HepG2 (cell line): ENCODE data around the gene ARL16. TPM values are rescaled to one million over a fixed set of nuclear protein-coding genes. Genes with fewer than 3 reads are reported as not detected.
A peak's percentile ranks its signal among the peaks of the same experiment; 100 is the strongest.

Source experiments
- AGO2 ChIP-seq: fragments of 200-400 bp; formaldehyde crosslinking; optimal IDR thresholded peaks from 2 replicates; pipeline ENCODE3; 2017; ENCODE audit warnings: mild to moderate bottlenecking, low read depth, low read length, moderate library complexity
- ARID2 ChIP-seq: sonication (generic); formaldehyde crosslinking; IDR thresholded peaks from 2 replicates; pipeline ENCODE4 v1.8.1; 2022; ENCODE audit warnings: mild to moderate bottlenecking, missing genetic modification reagents, borderline replicate concordance
- BORCS8-MEF2B ChIP-seq: sonication (generic); formaldehyde crosslinking; IDR thresholded peaks from 2 replicates; pipeline ENCODE4 v1.8.0; 2022; ENCODE audit warnings: mild to moderate bottlenecking, missing genetic modification reagents
- CEBPG ChIP-seq: IDR thresholded peaks from 2 replicates; pipeline ENCODE4 v1.6.1; 2016
- JUND ChIP-seq: sonication (generic); formaldehyde crosslinking; IDR thresholded peaks from 2 replicates; pipeline ENCODE4 v1.8.0; 2022; ENCODE audit warnings: mild to moderate bottlenecking, missing genetic modification reagents
- KLF16 ChIP-seq, 2 experiments: sonication (generic) in 1 of 2; formaldehyde crosslinking in 1 of 2; IDR thresholded peaks; 2 replicates each; pipeline versions ENCODE4 v1.6.1 to v1.8.0; 2016 to 2023; ENCODE audit warnings: missing genetic modification reagents in 2 of 2, missing compliant biosample characterization in 1 of 2
- MYC ChIP-seq: sonication (generic); formaldehyde crosslinking; IDR thresholded peaks from 2 replicates; pipeline ENCODE4 v1.9.0; 2021; ENCODE audit warnings: missing genetic modification reagents, borderline replicate concordance
- REST ChIP-seq, 2 experiments: IDR thresholded peaks; 2 replicates each; pipeline ENCODE4 v1.6.1; 2011 to 2012; ENCODE audit warnings: low read length in 2 of 2, borderline replicate concordance in 1 of 2, low read depth in 1 of 2, mild to moderate bottlenecking in 1 of 2, moderate library complexity in 1 of 2
- SAFB2 ChIP-seq: sonication (generic); formaldehyde crosslinking; IDR thresholded peaks from 2 replicates; pipeline ENCODE4 v1.5.1; 2020; ENCODE audit warnings: missing genetic modification reagents, low read depth, mild to moderate bottlenecking, borderline replicate concordance
- STAG1 ChIP-seq: sonication (generic); formaldehyde crosslinking; IDR thresholded peaks from 2 replicates; pipeline ENCODE4 v1.4.0; 2020; ENCODE audit warnings: missing genetic modification reagents
- ZNF292 ChIP-seq: sonication (generic); formaldehyde crosslinking; IDR thresholded peaks from 2 replicates; pipeline ENCODE4 v1.8.1; 2022; ENCODE audit warnings: mild to moderate bottlenecking, low read depth, missing genetic modification reagents, borderline replicate concordance
- ZNF337 ChIP-seq: sonication (generic); formaldehyde crosslinking; IDR thresholded peaks from 2 replicates; pipeline ENCODE4 v1.5.1; 2020; ENCODE audit warnings: missing genetic modification reagents, low read depth, mild to moderate bottlenecking, borderline replicate concordance
- ZNF580 ChIP-seq: IDR thresholded peaks from 2 replicates; pipeline ENCODE4 v1.6.1; 2016; ENCODE audit warnings: low read depth, borderline replicate concordance
- polyA plus RNA-seq, 8 experiments: library from polyadenylated mRNA; depleted of rRNA in 3 of 8; stranded (reverse) in 7 of 8; unstranded in 1 of 8; fragments of >200 nt; fragmentation: Illumina TruSeq in 4 of 8; extraction: Trizol in 4 of 8; gene quantifications; 2 replicates each; pipeline versions ENCODE4 v1.2.1 to v1.2.3, GENCODE V29; 2011 to 2016; ENCODE audit warnings: low read depth in 4 of 8, missing spikeins in 1 of 8, mixed read lengths in 1 of 8; ENCODE audit not compliant: insufficient read depth in 1 of 8
- total RNA-seq, 5 experiments: library from RNA; depleted of rRNA; stranded (reverse); fragments of >200 nt; fragmentation: Illumina TruSeq; extraction: Trizol; gene quantifications; 2 replicates each; pipeline ENCODE4 v1.2.3, GENCODE V29; 2016; ENCODE audit warnings: low read depth in 1 of 5
- TF ChIP-seq, protein P1 (sequence below): fragments of 450-650 bp; IDR thresholded peaks from 2 replicates; pipeline ENCODE4 v1.6.1; 2017; ENCODE audit warnings: mild to moderate bottlenecking
- TF ChIP-seq, protein P2 (sequence below): sonication (generic); formaldehyde crosslinking; IDR thresholded peaks from 2 replicates; pipeline ENCODE4 v1.9.0; 2021; ENCODE audit warnings: mild to moderate bottlenecking, missing genetic modification reagents

The ARL16 gene
- total and polyA plus RNA-seq, 2 of the 13 experiments (the other 11 are each of a cell fraction or from before 2014, with no cell fraction given) = 20.8 to 30.8 TPM

GRCh38 chr17:81720267-81721071 is 36.9 kb upstream of the ARL16 start (continued):
- TF ChIP-seq, protein P1, sequence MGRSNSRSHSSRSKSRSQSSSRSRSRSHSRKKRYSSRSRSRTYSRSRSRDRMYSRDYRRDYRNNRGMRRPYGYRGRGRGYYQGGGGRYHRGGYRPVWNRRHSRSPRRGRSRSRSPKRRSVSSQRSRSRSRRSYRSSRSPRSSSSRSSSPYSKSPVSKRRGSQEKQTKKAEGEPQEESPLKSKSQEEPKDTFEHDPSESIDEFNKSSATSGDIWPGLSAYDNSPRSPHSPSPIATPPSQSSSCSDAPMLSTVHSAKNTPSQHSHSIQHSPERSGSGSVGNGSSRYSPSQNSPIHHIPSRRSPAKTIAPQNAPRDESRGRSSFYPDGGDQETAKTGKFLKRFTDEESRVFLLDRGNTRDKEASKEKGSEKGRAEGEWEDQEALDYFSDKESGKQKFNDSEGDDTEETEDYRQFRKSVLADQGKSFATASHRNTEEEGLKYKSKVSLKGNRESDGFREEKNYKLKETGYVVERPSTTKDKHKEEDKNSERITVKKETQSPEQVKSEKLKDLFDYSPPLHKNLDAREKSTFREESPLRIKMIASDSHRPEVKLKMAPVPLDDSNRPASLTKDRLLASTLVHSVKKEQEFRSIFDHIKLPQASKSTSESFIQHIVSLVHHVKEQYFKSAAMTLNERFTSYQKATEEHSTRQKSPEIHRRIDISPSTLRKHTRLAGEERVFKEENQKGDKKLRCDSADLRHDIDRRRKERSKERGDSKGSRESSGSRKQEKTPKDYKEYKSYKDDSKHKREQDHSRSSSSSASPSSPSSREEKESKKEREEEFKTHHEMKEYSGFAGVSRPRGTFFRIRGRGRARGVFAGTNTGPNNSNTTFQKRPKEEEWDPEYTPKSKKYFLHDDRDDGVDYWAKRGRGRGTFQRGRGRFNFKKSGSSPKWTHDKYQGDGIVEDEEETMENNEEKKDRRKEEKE = no peak
- TF ChIP-seq AGO2 = peak; percentile 97
- TF ChIP-seq ARID2 (CRISPR knock-in tag) = no peak
- TF ChIP-seq CEBPG (CRISPR knock-in tag) = no peak
- TF ChIP-seq REST (IDR thresholded peaks at IDR 0.05; ENCODE audit: borderline replicate concordance in 1 of 2, low read depth in 1 of 2, low read length in 2 of 2) = no peak
- no peak for TF ChIP-seq ZNF580 (CRISPR knock-in tag)
- TF ChIP-seq STAG1 = no peak
- 0 out of 2 replicates have a peak, but pooled peaks have one; percentile 13 for TF ChIP-seq MYC
- TF ChIP-seq BORCS8-MEF2B (CRISPR knock-in tag) = peak; percentile 36; the same call in 1 of the 2 replicates
- no peak for TF ChIP-seq ZNF337 (CRISPR knock-in tag)
- TF ChIP-seq ZNF292 (CRISPR knock-in tag) = no peak
- TF ChIP-seq JUND (CRISPR knock-in tag) = no peak
- TF ChIP-seq SAFB2 (CRISPR knock-in tag) = no peak
- TF ChIP-seq, protein P2, sequence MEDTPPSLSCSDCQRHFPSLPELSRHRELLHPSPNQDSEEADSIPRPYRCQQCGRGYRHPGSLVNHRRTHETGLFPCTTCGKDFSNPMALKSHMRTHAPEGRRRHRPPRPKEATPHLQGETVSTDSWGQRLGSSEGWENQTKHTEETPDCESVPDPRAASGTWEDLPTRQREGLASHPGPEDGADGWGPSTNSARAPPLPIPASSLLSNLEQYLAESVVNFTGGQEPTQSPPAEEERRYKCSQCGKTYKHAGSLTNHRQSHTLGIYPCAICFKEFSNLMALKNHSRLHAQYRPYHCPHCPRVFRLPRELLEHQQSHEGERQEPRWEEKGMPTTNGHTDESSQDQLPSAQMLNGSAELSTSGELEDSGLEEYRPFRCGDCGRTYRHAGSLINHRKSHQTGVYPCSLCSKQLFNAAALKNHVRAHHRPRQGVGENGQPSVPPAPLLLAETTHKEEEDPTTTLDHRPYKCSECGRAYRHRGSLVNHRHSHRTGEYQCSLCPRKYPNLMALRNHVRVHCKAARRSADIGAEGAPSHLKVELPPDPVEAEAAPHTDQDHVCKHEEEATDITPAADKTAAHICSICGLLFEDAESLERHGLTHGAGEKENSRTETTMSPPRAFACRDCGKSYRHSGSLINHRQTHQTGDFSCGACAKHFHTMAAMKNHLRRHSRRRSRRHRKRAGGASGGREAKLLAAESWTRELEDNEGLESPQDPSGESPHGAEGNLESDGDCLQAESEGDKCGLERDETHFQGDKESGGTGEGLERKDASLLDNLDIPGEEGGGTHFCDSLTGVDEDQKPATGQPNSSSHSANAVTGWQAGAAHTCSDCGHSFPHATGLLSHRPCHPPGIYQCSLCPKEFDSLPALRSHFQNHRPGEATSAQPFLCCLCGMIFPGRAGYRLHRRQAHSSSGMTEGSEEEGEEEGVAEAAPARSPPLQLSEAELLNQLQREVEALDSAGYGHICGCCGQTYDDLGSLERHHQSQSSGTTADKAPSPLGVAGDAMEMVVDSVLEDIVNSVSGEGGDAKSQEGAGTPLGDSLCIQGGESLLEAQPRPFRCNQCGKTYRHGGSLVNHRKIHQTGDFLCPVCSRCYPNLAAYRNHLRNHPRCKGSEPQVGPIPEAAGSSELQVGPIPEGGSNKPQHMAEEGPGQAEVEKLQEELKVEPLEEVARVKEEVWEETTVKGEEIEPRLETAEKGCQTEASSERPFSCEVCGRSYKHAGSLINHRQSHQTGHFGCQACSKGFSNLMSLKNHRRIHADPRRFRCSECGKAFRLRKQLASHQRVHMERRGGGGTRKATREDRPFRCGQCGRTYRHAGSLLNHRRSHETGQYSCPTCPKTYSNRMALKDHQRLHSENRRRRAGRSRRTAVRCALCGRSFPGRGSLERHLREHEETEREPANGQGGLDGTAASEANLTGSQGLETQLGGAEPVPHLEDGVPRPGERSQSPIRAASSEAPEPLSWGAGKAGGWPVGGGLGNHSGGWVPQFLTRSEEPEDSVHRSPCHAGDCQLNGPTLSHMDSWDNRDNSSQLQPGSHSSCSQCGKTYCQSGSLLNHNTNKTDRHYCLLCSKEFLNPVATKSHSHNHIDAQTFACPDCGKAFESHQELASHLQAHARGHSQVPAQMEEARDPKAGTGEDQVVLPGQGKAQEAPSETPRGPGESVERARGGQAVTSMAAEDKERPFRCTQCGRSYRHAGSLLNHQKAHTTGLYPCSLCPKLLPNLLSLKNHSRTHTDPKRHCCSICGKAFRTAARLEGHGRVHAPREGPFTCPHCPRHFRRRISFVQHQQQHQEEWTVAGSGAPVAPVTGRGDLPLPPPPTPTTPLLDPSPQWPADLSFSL (CRISPR knock-in tag) = no peak
- no peak for TF ChIP-seq KLF16 (CRISPR knock-in tag; IDR thresholded peaks at IDR 0.05)
